Stimulated activated CD8-positive, alpha-beta memory T cell treated with anti-CD3 and anti-CD28 coated beads, Interleukin-7, amount 100 ng/mL, for 48 hours (primary cell): Measurements from ENCODE around the gene CEP83.
"Not testable (repeated sequence)": the region's sequence is repeated elsewhere in the genome, so short reads cannot be mapped to it uniquely, and the experiment has no call there.

Source experiments
- DNase-seq, 2 donors: peaks; one replicate each; pipeline ENCODE4 v3.0.0-alpha.2; 2020; ENCODE audit warnings: low read depth in 1 of 2; ENCODE audit errors: extremely low read depth in 1 of 2

The CEP83 gene

GRCh38 chr12:94433744-94434143 lies 25.9 kb downstream of the CEP83 start:
- no peak for DNase-seq

DNA sequence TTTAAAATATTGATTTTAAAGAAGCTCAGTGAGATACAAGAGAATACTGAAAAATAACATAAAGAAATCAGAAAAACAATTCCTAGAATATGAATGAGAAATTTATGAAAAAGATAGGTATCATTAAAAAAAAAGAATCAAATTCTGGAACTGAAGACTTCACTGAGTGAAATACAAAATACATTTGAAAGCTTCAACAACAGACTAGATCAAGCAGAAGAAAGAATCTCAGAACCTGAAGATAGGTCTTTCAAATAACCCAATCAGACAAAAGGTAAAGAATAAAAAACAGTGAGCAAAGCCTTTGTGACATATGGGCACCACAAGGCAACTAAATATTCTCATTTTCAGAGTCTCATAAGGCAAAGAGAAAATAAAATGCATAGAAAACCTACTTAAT lies 29.4 kb downstream of the CEP83 start:
- no peak for DNase-seq

- no peak for DNase-seq
Measured at GRCh38 chr12:94429633-94430032, 30.0 kb downstream of the CEP83 start.

DNA sequence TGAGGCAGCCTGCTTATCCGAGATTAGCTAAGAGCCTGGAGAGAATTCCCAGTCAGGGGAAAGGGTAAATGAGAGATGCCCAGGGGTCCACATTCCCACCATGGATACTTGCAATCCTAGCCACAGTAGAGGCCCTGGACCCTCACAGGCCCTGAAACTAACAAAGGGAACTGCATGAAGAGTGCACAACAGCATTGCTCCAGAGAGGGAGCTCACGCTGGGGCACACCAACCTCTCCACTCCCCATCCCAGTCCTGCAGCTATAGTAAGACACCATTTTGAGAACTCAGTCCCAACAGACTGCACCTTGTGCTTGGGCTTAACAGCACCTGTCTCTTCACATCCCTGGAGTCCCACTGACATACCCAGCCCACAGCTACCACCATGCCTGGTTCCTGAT lies 30.5 kb downstream of the CEP83 start:
- DNase-seq: no peak

GRCh38 chr12:94427501-94428381 lies 31.9 kb downstream of the CEP83 start:
- DNase-seq: no peak

DNA sequence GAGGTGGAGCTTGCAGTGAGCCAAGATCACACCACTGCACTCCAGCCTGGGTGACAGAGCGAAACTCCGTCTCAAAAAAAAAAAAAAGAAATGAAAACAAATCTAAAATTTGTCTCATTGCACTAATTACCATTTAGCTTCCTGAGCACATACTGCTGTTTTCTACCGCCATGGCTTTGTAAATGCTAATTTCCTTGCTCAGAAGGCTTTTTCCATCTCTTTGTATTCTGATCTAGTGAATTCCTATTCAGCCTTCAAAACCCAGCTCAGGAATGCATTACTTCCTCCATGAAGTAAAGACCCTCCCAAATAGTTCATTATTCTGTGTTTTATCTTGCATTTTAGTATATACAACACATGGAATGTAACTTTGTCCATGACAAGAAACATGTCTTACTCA lies 33.6 kb downstream of the CEP83 start:
- no peak for DNase-seq

DNA sequence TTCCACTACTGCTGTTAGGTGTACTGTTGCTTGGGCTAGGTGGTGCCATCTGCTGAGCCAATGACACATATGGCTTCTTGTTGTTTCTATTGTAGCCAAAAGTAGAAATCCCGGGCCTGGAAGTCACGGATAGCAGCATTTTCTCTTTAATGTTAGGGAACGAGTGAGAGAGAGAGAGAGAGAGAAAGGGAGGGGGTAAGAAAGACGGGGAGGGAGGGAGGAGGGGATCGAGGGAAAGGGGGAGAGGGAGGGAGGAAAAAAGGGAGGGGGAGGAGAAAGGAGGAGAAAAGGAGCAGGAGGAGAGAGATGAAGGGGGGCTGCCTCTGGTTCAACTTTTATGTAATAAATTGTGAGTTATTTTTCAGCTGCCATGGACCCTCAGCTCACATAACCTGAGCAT lies 34.8 kb downstream of the CEP83 start:
- not testable (repeated sequence) for DNase-seq

DNA sequence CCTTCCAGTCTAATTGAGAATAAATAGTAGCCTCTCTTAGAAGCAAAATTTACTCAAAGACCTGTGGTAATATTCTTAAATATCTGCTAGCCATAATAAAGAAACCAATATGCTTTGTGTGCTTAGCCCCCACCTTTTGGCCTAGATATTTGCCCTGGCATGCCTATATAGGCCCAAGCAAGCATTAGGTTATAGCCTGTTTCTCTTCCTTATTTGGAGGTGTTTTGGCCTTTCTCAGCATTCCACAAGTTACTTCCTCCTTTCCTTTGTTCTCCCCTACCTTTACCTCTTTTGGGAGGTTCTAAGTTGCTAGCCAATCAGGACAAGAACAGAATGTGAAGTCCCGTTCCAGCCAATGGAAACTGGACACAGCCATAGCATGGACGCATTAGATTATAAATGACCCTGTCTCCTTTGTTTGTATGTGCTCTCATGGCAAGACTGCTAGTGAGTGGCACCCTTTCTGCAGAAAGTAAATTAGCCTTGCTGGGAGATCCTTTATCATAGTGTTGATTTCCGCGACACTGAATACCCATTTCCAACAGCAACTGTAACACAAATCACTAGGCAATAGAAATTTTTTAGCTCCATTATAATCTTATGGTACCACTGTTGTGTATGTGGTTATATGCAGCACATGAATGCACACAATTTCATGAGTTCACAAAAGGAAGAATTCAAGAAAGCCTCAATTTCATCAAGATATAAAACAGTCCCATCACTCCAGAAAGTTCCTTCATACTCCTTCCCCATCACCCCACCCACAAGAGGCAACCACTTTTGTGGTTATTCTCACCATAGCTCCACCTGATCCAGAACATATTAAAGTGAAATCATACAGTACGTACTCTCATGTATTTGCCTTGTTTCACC lies 37.6 kb downstream of the CEP83 start:
- DNase-seq: no peak

GRCh38 chr12:94418517-94418916 lies 41.1 kb downstream of the CEP83 start:
- no peak for DNase-seq

GRCh38 chr12:94416613-94417012 lies 43.1 kb downstream of the CEP83 start:
- DNase-seq: no peak

- no peak for DNase-seq
Measured at GRCh38 chr12:94415066-94415465, 44.6 kb downstream of the CEP83 start.

DNA sequence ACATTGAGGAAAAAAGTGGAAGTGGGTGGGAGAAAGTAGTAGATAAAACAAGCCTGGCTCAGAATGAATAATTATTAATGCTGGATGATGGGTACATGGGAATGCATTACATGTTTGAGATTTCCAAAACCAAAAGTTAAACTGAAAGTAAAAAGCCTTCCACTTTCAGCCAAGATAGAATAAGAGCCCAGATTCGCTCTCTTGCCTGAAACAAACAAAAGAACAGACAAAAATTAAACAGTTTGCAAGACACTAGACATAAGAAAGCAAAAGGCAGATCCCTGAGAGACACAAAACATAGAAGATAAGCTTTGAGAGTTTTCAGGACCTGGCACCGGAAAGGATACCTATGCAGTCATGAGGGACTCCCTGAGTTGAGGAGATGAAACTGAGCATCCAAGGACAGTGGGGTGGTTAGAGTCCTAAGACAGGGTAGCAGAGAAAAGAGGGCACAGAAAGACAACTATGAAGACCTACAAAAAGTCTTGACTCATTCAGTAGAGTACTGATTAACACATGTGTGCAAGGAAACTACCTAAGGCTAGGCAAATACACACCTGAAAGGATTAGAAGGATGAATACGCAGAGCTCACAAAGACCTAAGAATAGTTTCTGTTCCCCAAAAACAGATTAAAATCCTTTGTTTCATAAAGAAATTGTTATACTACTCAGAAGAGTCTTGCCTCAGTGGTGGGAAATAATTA lies 54.1 kb downstream of the CEP83 start:
- no peak for DNase-seq

GRCh38 chr12:94404854-94405253 lies 54.8 kb downstream of the CEP83 start:
- DNase-seq: no peak

DNA sequence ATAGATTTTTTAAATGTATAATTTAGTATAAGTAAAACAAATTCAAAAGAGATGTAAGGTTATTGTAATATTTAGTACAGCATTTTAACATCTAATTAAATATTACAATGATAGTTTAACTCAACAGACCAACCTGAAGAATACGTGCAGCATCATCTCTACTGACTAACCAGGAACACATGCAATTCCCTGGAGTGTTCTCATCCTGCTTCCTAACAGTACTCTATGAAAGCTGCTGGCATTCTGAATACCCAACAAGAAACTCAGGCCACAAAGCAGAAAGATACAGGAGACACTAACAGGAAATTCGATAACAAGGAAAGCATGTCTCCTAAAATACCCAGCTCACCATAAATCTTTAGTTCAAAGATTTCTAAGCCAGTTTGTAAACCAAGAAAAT lies 58.3 kb downstream of the CEP83 start:
- DNase-seq: no peak

GRCh38 chr12:94398685-94399084 lies 61.0 kb downstream of the CEP83 start:
- DNase-seq: not testable (repeated sequence)

GRCh38 chr12:94397401-94397800 lies 62.3 kb downstream of the CEP83 start:
- no peak for DNase-seq

GRCh38 chr12:94396014-94396413 lies 63.7 kb downstream of the CEP83 start:
- not testable (repeated sequence) for DNase-seq

- no peak for DNase-seq
Measured at GRCh38 chr12:94390130-94390485, 69.6 kb downstream of the CEP83 start.

DNA sequence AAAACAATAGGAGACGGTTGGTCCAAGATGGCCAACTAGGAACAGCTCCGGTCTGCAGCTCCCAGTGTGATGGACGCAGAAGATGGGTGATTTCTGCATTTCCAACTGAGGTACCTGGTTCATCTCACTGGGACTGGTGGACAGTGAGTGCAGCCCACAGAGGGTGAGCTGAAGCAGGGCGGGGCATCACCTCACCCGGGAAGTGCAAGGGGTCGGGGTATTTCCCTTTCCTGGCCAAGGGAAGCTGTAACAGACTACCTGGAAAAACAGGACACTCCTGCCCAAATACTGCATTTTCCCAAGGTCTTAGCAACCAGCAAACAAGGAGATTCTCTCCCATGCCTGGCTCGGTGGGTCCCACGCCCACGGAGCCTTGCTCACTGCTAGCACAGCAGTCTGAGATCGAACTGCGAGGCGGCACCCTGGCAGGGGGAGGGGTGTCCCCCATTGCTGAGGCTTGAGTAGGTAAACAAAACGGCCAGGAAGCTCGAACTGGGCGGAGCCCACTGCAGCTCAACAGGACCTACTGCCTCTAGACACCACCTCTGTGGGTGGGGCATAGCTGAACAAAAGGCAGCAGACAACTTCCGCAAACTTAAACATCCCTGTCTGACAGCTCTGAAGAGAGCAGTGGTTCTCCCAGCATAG lies 70.1 kb downstream of the CEP83 start:
- DNase-seq: not testable (repeated sequence)

GRCh38 chr12:94386422-94386821 lies 73.2 kb downstream of the CEP83 start:
- no peak for DNase-seq

- DNase-seq: no peak
Measured at GRCh38 chr12:94384030-94384429, 75.6 kb downstream of the CEP83 start.
